Thymus (tissue), 11 donors: ENCODE measurements around the gene CCDC181. TPM values are rescaled to one million over a fixed set of nuclear protein-coding genes. Genes with fewer than 3 reads are reported as not detected.

Source experiments
- DNase-seq, 9 donors: peaks; one replicate each; pipeline ENCODE4 v3.0.0-alpha.2; 2013; ENCODE audit warnings: low spot score in 9 of 9, low read depth in 6 of 9, missing footprints in 1 of 9
- H3K27ac ChIP-seq, 2 donors: one replicate each; pipeline ENCODE4 v1.5.1; 2013; ENCODE audit warnings: control low read depth in 1 of 2, low read depth in 1 of 2, low read length in 1 of 2, mild to moderate bottlenecking in 1 of 2, moderate library complexity in 1 of 2
- H3K27me3 ChIP-seq, 2 donors: one replicate each; pipeline ENCODE4 v1.5.1; 2013; ENCODE audit warnings: low read length in 1 of 2; ENCODE audit not compliant: control insufficient read depth in 2 of 2, insufficient read depth in 1 of 2
- H3K36me3 ChIP-seq, 2 donors: one replicate each; pipeline ENCODE4 v1.5.1; 2013; ENCODE audit warnings: low read length in 1 of 2, mild to moderate bottlenecking in 1 of 2, moderate library complexity in 1 of 2; ENCODE audit not compliant: control insufficient read depth in 2 of 2, insufficient read depth in 2 of 2
- H3K4me1 ChIP-seq, 2 donors: one replicate each; pipeline ENCODE4 v1.5.1; 2013; ENCODE audit warnings: low read length in 2 of 2; ENCODE audit not compliant: control insufficient read depth in 2 of 2, insufficient read depth in 2 of 2
- H3K4me3 ChIP-seq, 2 donors: one replicate each; pipeline ENCODE4 v1.5.1; 2013; ENCODE audit warnings: low read length in 2 of 2, control low read depth in 1 of 2, mild to moderate bottlenecking in 1 of 2
- H3K9me3 ChIP-seq, 2 donors: one replicate each; pipeline ENCODE4 v1.5.1; 2013; ENCODE audit warnings: low read length in 1 of 2, mild to moderate bottlenecking in 1 of 2; ENCODE audit not compliant: control insufficient read depth in 2 of 2, insufficient read depth in 1 of 2
- WGBS: extraction: QIAGEN DNeasy Blood & Tissue Kit; methylation state at CpG from one replicate; pipeline ENCODE4 v1.1.7; 2013; 5-methylcytosine and 5-hydroxymethylcytosine counted together
- polyA plus RNA-seq: library from polyadenylated mRNA; stranded (reverse); fragments of 200-250 nt; gene quantifications from one replicate; pipeline ENCODE4 v1.2.3, GENCODE V29; 2013
- total RNA-seq: library from RNA; stranded (reverse); fragments of 120-200 nt; gene quantifications from one replicate; pipeline ENCODE4 v1.2.4, GENCODE V29; 2013
- donor health status: healthy.

Gene CCDC181
- total and polyA plus RNA-seq, 2 donors = 0.47 to 0.68 TPM

GRCh38 chr1:169462385-169462784 lies 35.1 kb upstream of the CCDC181 start:
- Histone ChIP-seq H3K9me3 (no peaks in the 10 kb centered on the region), H3K27me3 (peaks cover 0 to 6% of the 10 kb centered on the region in 2 donors), H3K4me3 (no peak overlapping the region), H3K36me3 (peaks cover 0 to 4% of the 10 kb centered on the region in 2 donors), H3K27ac (no peak overlapping the region), H3K4me1 (peaks cover 5 to 9% of the 10 kb centered on the region in 2 donors)
- no peak for DNase-seq
- 98% methylated on average over 5 of the region's 5 CpGs for WGBS

GRCh38 chr1:169461390-169462000 lies 34.2 kb upstream of the CCDC181 start:
- no peaks in the 10 kb centered on the region for H3K9me3 ChIP-seq
- no peak for DNase-seq
- WGBS = 96% methylated on average over 4 of the region's 4 CpGs

GRCh38 chr1:169460191-169460833 lies 33.0 kb upstream of the CCDC181 start:
- WGBS = 24% methylated on average over 35 of the region's 35 CpGs
- Histone ChIP-seq H3K27me3 (peaks cover 0 to 6% of the 10 kb centered on the region in 2 donors), H3K4me1 (peaks cover 5 to 9% of the 10 kb centered on the region in 2 donors), H3K4me3 (peak overlapping the region; percentile 35 to 43), H3K27ac (no peak overlapping the region), H3K36me3 (no peaks in the 10 kb centered on the region), H3K9me3 (no peaks in the 10 kb centered on the region)
- peak in 2 of 9 donors; percentile 1 to 38 for DNase-seq

More at GRCh38 chr1:169461390-169462000, 34.2 kb upstream of the CCDC181 start:
- H3K27ac ChIP-seq = no peak overlapping the region
- H3K4me3 ChIP-seq = no peak overlapping the region
- H3K4me1 ChIP-seq = peaks cover 5 to 9% of the 10 kb centered on the region in 2 donors
- peaks cover 0 to 4% of the 10 kb centered on the region in 2 donors for H3K36me3 ChIP-seq
- H3K27me3 ChIP-seq = peaks cover 0 to 6% of the 10 kb centered on the region in 2 donors

GRCh38 chr1:169457443-169457842 lies 30.2 kb upstream of the CCDC181 start:
- WGBS = 95% methylated on average over 1 of the region's 1 CpG
- Histone ChIP-seq H3K36me3 (no peaks in the 10 kb centered on the region), H3K4me3 (no peak overlapping the region), H3K27ac (no peak overlapping the region), H3K9me3 (no peaks in the 10 kb centered on the region), H3K4me1 (peaks cover 5 to 9% of the 10 kb centered on the region in 2 donors), H3K27me3 (peaks cover 0 to 6% of the 10 kb centered on the region in 2 donors)
- DNase-seq = no peak

GRCh38 chr1:169456029-169456428 lies 28.8 kb upstream of the CCDC181 start:
- 80% methylated on average over 2 of the region's 2 CpGs for WGBS

GRCh38 chr1:169452921-169453320 lies 25.6 kb upstream of the CCDC181 start:
- Histone ChIP-seq H3K27me3 (no peaks in the 10 kb centered on the region), H3K27ac (no peak overlapping the region), H3K4me1 (no peaks in the 10 kb centered on the region), H3K9me3 (no peaks in the 10 kb centered on the region), H3K4me3 (no peak overlapping the region), H3K36me3 (no peaks in the 10 kb centered on the region)
- no peak for DNase-seq
- 97% methylated on average over 2 of the region's 2 CpGs for WGBS

More at GRCh38 chr1:169456029-169456428, 28.8 kb upstream of the CCDC181 start:
- no peak overlapping the region for H3K27ac ChIP-seq
- DNase-seq = no peak
- no peaks in the 10 kb centered on the region for H3K9me3 ChIP-seq
- no peak overlapping the region for H3K4me3 ChIP-seq
- H3K27me3 ChIP-seq = peaks cover 0 to 6% of the 10 kb centered on the region in 2 donors
- no peaks in the 10 kb centered on the region for H3K36me3 ChIP-seq
- H3K4me1 ChIP-seq = peaks cover 5 to 9% of the 10 kb centered on the region in 2 donors

GRCh38 chr1:169451218-169451824 lies 24.0 kb upstream of the CCDC181 start:
- Histone ChIP-seq H3K4me3 (no peak overlapping the region), H3K36me3 (no peaks in the 10 kb centered on the region), H3K27ac (no peak overlapping the region), H3K4me1 (no peaks in the 10 kb centered on the region), H3K9me3 (no peaks in the 10 kb centered on the region), H3K27me3 (no peaks in the 10 kb centered on the region)
- no peak for DNase-seq
- 97% methylated on average over 1 of the region's 1 CpG for WGBS

- no peaks in the 10 kb centered on the region for H3K4me1 ChIP-seq
- H3K9me3 ChIP-seq = no peaks in the 10 kb centered on the region
- H3K27me3 ChIP-seq = no peaks in the 10 kb centered on the region
- no peak overlapping the region for H3K4me3 ChIP-seq
- H3K27ac ChIP-seq = no peak overlapping the region
- WGBS = 78% methylated on average over 3 of the region's 3 CpGs
- DNase-seq = no peak
- H3K36me3 ChIP-seq = no peaks in the 10 kb centered on the region
These were observed 16.6 kb upstream of the CCDC181 start for GRCh38 chr1:169443923-169444322.

GRCh38 chr1:169426174-169426705 lies 1.0 kb downstream of the CCDC181 start:
- H3K36me3 ChIP-seq = no peaks in the 10 kb centered on the region
- peaks cover 3 to 4% of the 10 kb centered on the region in 2 donors for H3K4me1 ChIP-seq
- DNase-seq = no peak
- 83% methylated on average over 6 of the region's 6 CpGs for WGBS
- H3K27me3 ChIP-seq = peaks cover 0 to 6% of the 10 kb centered on the region in 2 donors
- no peak overlapping the region for H3K4me3 ChIP-seq
- no peaks in the 10 kb centered on the region for H3K9me3 ChIP-seq
- no peak overlapping the region for H3K27ac ChIP-seq
